IgD-negative memory B cell (primary cell): ENCODE measurements around the gene CPT1C. TPM values are rescaled to one million over a fixed set of nuclear protein-coding genes. Genes with fewer than 3 reads are reported as not detected.

Experiments
- H3K27ac Mint-ChIP-seq, 3 donors: one replicate each; pipeline ENCODE4 v1.8.0; 2020 to 2022; ENCODE audit warnings: mild to moderate bottlenecking in 3 of 3, mixed read lengths in 3 of 3, moderate library complexity in 1 of 3
- H3K27me3 Mint-ChIP-seq: one replicate; pipeline ENCODE4 v1.8.0; 2021; ENCODE audit warnings: mixed read lengths
- H3K36me3 Mint-ChIP-seq: one replicate; pipeline ENCODE4 v1.8.0; 2020; ENCODE audit warnings: mild to moderate bottlenecking, mixed read lengths
- H3K4me1 Mint-ChIP-seq, 3 donors: one replicate each; pipeline ENCODE4 v1.8.0; 2020 to 2022; ENCODE audit warnings: mixed read lengths in 3 of 3, mild to moderate bottlenecking in 1 of 3
- H3K4me3 Mint-ChIP-seq, 4 donors: one replicate each; pipeline ENCODE4 v1.8.0; 2020 to 2022; ENCODE audit warnings: mild to moderate bottlenecking in 4 of 4, mixed read lengths in 4 of 4, moderate library complexity in 3 of 4
- H3K9me3 Mint-ChIP-seq, 3 donors: one replicate each; pipeline ENCODE4 v1.8.0; 2020 to 2021; ENCODE audit warnings: mixed read lengths in 3 of 3, mild to moderate bottlenecking in 1 of 3
- polyA plus RNA-seq: library from polyadenylated mRNA; unstranded; fragments of 300-500 nt; fragmentation: Illumina TruSeq; gene quantifications from one replicate; pipeline ENCODE4 v1.2.3, GENCODE V29; 2021

CPT1C gene
- polyA plus RNA-seq, 1 donor from 2014 or later, result not detected

GRCh38 chr19:49683814-49684250 lies 7.1 kb upstream of the CPT1C start:
- H3K9me3 Mint-ChIP-seq, result no peaks in the 10 kb centered on the region
- H3K27me3 Mint-ChIP-seq, result no peaks in the 10 kb centered on the region
- H3K4me1 Mint-ChIP-seq, result peaks cover 4 to 13% (median 6%) of the 10 kb centered on the region in 3 donors
- H3K27ac Mint-ChIP-seq, result peak overlapping the region in 2 of 3 donors; percentile 67 to 89
- H3K36me3 Mint-ChIP-seq, result peaks cover 13% of the 10 kb centered on the region
- H3K4me3 Mint-ChIP-seq, result peak overlapping the region in 1 of 4 donors; percentile 28

GRCh38 chr19:49684251-49684982 lies 6.5 kb upstream of the CPT1C start:
- H3K27ac Mint-ChIP-seq, result peak overlapping the region in 2 of 3 donors; percentile 67 to 89
- H3K9me3 Mint-ChIP-seq, result no peaks in the 10 kb centered on the region
- peaks cover 4 to 15% (median 6%) of the 10 kb centered on the region in 3 donors for H3K4me1 Mint-ChIP-seq
- H3K4me3 Mint-ChIP-seq, result peak overlapping the region in 1 of 4 donors; percentile 37
- H3K36me3 Mint-ChIP-seq, result peaks cover 13% of the 10 kb centered on the region
- H3K27me3 Mint-ChIP-seq, result no peaks in the 10 kb centered on the region

- Mint-ChIP-seq H3K9me3 (no peaks in the 10 kb centered on the region), H3K36me3 (peaks cover 14% of the 10 kb centered on the region), H3K4me3 (no peak overlapping the region), H3K4me1 (peaks cover 4 to 11% (median 10%) of the 10 kb centered on the region in 3 donors), H3K27me3 (peaks cover 4% of the 10 kb centered on the region), H3K27ac (peak overlapping the region in 2 of 3 donors; percentile 26 to 28)
These were observed 5.8 kb upstream of the CPT1C start for GRCh38 chr19:49684983-49685553.

- H3K9me3 Mint-ChIP-seq, result no peaks in the 10 kb centered on the region
- peaks cover 11% of the 10 kb centered on the region for H3K27me3 Mint-ChIP-seq
- H3K36me3 Mint-ChIP-seq, result peaks cover 16% of the 10 kb centered on the region
- H3K4me3 Mint-ChIP-seq, result no peak overlapping the region
- peak overlapping the region in 1 of 3 donors; percentile 26 for H3K27ac Mint-ChIP-seq
- H3K4me1 Mint-ChIP-seq, result peaks cover 8 to 14% (median 12%) of the 10 kb centered on the region in 3 donors
These were observed 5.0 kb upstream of the CPT1C start for GRCh38 chr19:49685845-49686332.

DNA sequence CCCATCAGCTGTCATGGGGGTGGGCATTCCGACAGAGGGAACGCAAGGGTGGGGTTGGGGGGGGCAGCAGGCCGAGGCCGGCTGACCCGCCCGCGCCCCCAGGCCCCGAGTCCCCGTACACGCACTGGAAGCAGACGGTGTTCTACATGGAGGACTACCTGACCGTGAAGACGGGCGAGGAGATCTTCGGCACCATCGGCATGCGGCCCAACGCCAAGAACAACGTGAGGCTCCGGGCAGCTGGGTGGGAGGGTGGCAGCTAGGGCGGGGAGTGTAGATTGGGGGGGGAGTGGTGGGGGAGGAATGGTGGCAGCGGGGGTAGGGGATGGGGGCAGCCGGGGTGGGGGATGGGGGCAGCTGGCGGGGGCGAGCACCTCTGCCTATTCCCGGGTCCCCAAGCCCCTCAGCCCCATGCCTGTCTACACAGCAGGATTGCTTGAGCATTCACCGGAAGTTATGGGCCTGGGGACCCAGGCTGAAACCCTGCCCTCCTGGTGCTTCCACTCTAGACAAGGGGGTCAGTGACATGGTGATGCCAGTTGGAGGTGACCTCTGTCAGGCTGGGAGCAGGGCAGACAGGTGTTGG lies 4.3 kb upstream of the CPT1C start:
- Mint-ChIP-seq H3K27ac (no peak overlapping the region), H3K36me3 (peaks cover 16% of the 10 kb centered on the region), H3K27me3 (peaks cover 17% of the 10 kb centered on the region), H3K4me3 (no peak overlapping the region), H3K9me3 (no peaks in the 10 kb centered on the region), H3K4me1 (peaks cover 9 to 14% (median 13%) of the 10 kb centered on the region in 3 donors)

DNA sequence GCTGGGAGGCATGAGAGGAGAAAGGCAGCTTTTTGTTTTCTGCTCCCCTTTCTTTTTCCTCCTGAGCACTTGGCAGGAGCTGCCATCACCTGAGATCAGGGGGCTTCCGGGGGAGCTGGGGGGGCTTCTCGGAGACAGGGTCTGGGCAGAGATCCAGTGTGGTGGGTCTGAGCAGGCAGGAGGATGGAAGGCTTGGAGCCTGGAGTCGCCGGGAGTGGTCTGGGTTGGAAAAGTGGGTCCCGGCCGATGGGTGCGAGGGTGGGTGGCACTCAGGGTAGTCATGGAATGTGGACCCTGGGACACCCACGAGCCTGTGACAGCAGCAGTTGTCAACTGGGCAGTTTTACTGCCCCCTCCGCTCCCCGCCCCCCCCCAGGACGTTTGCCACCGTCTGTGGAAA lies 3.8 kb upstream of the CPT1C start:
- Mint-ChIP-seq H3K36me3 (peaks cover 15% of the 10 kb centered on the region), H3K27ac (no peak overlapping the region), H3K4me3 (no peak overlapping the region), H3K9me3 (no peaks in the 10 kb centered on the region), H3K27me3 (peaks cover 17% of the 10 kb centered on the region), H3K4me1 (peaks cover 9 to 14% (median 13%) of the 10 kb centered on the region in 3 donors)

GRCh38 chr19:49687566-49688316 lies 3.2 kb upstream of the CPT1C start:
- Mint-ChIP-seq H3K9me3 (no peaks in the 10 kb centered on the region), H3K27ac (no peak overlapping the region), H3K4me3 (no peak overlapping the region), H3K36me3 (peaks cover 11% of the 10 kb centered on the region), H3K27me3 (peaks cover 21% of the 10 kb centered on the region), H3K4me1 (peaks cover 9 to 14% (median 13%) of the 10 kb centered on the region in 3 donors)

DNA sequence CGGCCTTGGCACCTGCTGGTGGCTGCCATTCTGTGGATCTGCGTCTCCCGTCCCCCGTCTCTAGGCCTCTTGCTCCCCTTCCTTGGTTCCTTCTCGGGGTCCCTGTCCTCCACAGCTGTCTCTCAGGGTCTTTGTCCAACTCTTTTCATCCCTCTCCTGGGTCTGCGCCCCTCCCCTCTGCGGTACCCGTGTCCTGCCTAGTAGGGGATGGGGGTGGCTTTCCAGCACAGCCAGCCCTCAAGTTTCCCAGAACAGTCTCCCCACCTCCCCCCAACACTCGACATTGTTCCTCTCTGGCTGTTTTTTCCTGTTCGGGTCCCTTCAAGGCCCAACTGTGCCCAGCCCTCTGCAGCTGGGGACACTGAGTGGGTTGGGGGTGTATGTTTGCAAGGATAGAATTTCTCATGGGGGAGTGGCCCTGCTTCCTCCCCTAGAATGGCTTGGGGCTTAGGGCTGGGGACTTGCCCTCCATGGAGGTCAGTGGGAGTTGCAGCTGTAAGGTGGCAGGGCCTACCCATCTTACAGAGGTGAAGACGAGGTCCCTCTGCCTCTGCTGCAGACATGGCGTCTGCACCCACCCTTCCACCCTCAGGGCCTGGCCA lies 2.3 kb upstream of the CPT1C start:
- H3K27ac Mint-ChIP-seq, result no peak overlapping the region
- peaks cover 11% of the 10 kb centered on the region for H3K36me3 Mint-ChIP-seq
- peaks cover 9 to 14% (median 13%) of the 10 kb centered on the region in 3 donors for H3K4me1 Mint-ChIP-seq
- H3K9me3 Mint-ChIP-seq, result no peaks in the 10 kb centered on the region
- peaks cover 21% of the 10 kb centered on the region for H3K27me3 Mint-ChIP-seq
- no peak overlapping the region for H3K4me3 Mint-ChIP-seq

- Mint-ChIP-seq H3K4me3 (peak within 1 kb of the TSS; percentile 51 to 95 (median 74)), H3K36me3 (peaks cover 9% of the 10 kb centered on the region), H3K9me3 (no peaks in the 10 kb centered on the region), H3K4me1 (peaks cover 9 to 14% (median 13%) of the 10 kb centered on the region in 3 donors), H3K27ac (peak within 1 kb of the TSS in 1 of 3 donors; percentile 44), H3K27me3 (peaks cover 21% of the 10 kb centered on the region)
These were observed 1.5 kb upstream of the CPT1C start, which contains the start of gene ADM5 for GRCh38 chr19:49689133-49690078. Gene ADM5, plus strand, starts transcription at chr19:49689594. Its CDS starts 244 bp downstream, at chr19:49689838.

GRCh38 chr19:49690079-49690655 lies 749 bp upstream of the CPT1C start:
- Mint-ChIP-seq H3K4me1 (peaks cover 9 to 14% (median 13%) of the 10 kb centered on the region in 3 donors), H3K36me3 (peaks cover 9% of the 10 kb centered on the region), H3K4me3 (peak overlapping the region; percentile 51 to 95 (median 74)), H3K27ac (peak overlapping the region in 1 of 3 donors; percentile 44), H3K9me3 (no peaks in the 10 kb centered on the region), H3K27me3 (peaks cover 21% of the 10 kb centered on the region)

DNA sequence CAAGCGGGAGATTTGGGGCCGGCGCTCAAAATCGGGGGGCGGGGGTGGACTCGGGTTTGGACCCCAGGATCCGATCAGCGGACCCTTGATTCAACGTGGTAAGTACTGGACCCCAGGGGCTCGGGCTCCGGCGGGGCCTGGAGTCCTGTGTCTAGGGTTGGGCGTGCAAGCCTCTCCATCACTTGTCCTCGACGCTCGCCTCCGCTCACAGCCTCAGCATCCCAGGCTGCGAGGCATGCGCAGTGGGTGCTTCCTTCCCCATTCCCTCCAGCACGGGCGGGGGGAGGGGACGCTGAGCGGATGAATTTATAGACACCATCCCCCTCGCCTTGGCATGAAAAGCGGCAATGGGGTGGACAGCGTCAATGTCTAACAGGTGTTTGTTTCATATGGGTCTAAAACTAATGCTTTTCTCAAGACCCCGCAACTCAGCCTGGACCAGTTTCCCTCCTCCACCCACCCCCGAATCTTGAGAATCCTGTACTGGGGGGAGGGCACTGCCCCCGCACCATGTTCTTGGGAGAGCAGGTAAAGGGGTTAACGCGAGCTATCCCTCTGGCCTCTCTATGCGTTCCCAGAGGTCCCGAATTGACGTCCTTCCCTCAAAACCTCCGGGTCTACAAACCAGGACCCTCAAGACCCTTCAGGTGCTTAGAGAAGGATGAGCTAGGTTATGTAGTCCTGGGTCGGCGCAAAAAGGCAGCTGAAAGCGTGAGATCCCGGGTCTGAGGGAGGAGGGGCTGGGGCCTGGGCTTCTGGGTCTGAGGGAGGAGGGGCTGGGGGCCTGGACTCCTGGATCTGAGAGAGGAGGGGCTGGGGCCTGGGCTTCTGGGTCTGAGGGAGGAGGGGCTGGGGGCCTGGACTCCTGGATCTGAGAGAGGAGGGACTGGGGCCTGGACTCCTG lies 579 bp downstream of the CPT1C start:
- Mint-ChIP-seq H3K27ac (peak overlapping the region in 2 of 3 donors; percentile 44 to 77), H3K4me3 (peak overlapping the region; percentile 73 to 95 (median 84)), H3K4me1 (peaks cover 9 to 14% (median 13%) of the 10 kb centered on the region in 3 donors), H3K36me3 (peaks cover 6% of the 10 kb centered on the region), H3K27me3 (peaks cover 21% of the 10 kb centered on the region), H3K9me3 (no peaks in the 10 kb centered on the region)

DNA sequence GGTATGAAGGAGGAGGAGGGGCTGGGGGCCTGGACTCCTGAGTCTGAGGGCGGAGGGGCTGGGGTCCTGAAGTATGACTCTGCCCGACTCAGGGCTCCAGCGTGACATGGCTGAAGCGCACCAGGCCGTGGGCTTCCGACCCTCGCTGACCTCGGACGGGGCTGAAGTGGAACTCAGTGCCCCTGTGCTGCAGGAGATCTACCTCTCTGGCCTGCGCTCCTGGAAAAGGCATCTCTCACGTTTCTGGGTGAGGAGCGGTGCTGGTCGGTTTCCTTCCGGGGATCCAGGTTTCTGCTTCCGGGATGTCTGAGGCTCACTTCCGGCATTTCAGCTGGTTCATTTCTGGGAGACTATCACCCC lies 1.2 kb downstream of the CPT1C start:
- H3K36me3 Mint-ChIP-seq, result peaks cover 6% of the 10 kb centered on the region
- peaks cover 21% of the 10 kb centered on the region for H3K27me3 Mint-ChIP-seq
- peaks cover 9 to 14% (median 13%) of the 10 kb centered on the region in 3 donors for H3K4me1 Mint-ChIP-seq
- no peaks in the 10 kb centered on the region for H3K9me3 Mint-ChIP-seq
- H3K27ac Mint-ChIP-seq, result no peak overlapping the region
- no peak overlapping the region for H3K4me3 Mint-ChIP-seq
